ENCODE measurements around the gene STX4. TPM values are rescaled to one million over a fixed set of nuclear protein-coding genes. Genes with fewer than 3 reads are reported as not detected.

The STX4 gene
- total RNA-seq, 4 donors from 2014 or later: 60.2 to 159 (median 101) TPM

DNA sequence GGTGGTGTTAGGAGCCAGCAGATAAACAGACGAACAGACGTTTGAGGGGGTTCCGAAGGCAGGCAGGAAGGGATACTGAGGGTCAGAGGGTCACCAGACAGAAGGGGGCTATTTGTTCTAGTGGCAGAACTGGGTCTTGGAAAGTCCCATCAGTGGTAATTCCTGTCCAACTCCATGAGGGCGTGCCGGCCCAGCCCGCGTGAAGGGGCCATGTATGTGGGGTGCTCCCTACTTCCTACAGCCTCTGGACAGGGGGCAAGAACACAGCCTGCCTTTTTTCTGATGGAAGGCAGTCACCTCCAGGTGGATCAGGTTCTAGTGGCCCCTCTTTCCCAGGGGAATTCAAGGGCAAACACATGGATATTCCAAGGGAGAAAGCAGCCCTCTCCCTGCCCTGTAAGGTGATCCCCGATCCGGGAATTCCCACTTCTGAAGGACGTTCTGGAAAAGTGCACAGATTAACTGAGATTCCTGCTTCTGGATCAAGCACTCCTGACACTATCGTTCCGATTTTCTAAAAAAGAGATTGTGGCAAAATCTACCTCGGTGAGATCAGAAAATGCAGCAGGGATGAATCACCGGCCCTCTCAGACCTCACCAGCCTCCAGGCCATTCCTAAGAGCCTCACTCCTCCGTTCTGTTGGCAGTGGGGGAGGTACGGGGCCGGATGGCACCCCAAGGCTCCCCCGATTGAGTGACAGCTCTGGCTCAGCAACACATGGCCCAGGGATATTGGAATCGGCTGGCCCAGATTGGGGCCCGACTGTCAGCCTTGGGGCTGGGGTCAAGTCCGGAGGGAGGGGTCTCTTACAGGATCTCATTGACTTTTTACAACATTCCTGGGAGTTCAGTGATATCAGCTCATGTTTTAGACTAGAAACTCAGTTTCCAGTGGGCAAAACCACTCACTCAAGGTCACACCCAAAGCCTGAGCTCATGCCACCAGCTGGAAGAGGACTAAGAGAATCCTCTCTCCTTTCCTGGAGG is 35.3 kb upstream of the STX4 start:
- Histone ChIP-seq H3K4me3 (peak overlapping the region; percentile 45 to 58 (median 52)), H3K4me1 (peaks cover 0 to 15% (median 7%) of the 10 kb centered on the region in 4 donors), H3K36me3 (no peaks in the 10 kb centered on the region), H3K27ac (peak overlapping the region; percentile 57 to 81 (median 75)), H3K27me3 (no peaks in the 10 kb centered on the region), H3K9me3 (no peaks in the 10 kb centered on the region)
- TF ChIP-seq, protein P1, sequence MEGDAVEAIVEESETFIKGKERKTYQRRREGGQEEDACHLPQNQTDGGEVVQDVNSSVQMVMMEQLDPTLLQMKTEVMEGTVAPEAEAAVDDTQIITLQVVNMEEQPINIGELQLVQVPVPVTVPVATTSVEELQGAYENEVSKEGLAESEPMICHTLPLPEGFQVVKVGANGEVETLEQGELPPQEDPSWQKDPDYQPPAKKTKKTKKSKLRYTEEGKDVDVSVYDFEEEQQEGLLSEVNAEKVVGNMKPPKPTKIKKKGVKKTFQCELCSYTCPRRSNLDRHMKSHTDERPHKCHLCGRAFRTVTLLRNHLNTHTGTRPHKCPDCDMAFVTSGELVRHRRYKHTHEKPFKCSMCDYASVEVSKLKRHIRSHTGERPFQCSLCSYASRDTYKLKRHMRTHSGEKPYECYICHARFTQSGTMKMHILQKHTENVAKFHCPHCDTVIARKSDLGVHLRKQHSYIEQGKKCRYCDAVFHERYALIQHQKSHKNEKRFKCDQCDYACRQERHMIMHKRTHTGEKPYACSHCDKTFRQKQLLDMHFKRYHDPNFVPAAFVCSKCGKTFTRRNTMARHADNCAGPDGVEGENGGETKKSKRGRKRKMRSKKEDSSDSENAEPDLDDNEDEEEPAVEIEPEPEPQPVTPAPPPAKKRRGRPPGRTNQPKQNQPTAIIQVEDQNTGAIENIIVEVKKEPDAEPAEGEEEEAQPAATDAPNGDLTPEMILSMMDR (IDR thresholded peaks at IDR 0.05): no peak
- TF ChIP-seq POLR2A (IDR thresholded peaks at IDR 0.05): no peak
- no peak for DNase-seq

DNA sequence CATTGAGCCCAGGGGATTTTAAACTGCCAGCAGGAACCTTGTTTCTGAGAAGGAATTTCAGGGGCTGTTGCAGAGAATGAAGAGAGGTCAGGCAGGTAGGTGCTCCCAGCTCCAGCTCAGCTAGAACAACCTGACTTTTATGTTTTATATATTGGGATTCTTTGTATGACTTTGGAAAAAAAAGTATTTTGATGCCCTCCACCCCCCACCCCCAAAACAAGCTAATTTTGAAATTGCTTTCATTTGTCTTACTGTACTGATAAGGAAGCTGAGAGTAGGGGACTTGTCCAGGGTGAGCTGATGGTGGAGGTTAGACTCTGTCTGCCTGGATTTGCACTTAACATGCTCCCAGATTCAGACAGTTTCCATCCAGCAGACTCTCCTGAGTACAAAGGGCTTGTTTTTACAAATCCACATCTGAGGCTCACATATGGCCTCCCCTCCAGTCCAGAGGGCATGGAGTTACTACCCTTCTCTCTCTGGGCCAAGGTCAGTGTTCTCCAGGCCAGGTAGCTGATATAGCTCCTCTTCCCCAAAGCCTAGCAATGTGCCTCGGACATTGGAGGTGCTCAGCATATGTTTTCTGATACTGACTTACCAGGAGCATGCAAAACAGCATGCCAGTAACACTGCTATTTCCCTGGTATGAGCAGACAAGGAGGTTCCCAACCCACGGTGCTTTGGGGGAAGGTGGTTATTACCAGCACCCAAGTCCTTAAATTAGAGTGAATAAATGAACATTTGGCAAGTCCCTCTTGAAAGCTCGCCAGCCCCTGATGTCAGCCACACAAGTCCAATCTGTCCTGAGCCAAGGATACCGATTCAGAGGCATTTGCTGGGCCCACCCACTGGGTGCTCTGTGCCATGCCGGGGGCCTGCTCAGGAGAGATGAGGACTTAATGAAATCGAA is 34.3 kb upstream of the STX4 start:
- no peak overlapping the region for H3K27ac ChIP-seq
- no peak for TF ChIP-seq POLR2A (IDR thresholded peaks at IDR 0.05)
- TF ChIP-seq, protein P1 (IDR thresholded peaks at IDR 0.05): no peak
- no peaks in the 10 kb centered on the region for H3K9me3 ChIP-seq
- H3K4me1 ChIP-seq: peaks cover 0 to 15% (median 7%) of the 10 kb centered on the region in 4 donors
- DNase-seq: no peak
- H3K27me3 ChIP-seq: no peaks in the 10 kb centered on the region
- no peak overlapping the region for H3K4me3 ChIP-seq
- no peaks in the 10 kb centered on the region for H3K36me3 ChIP-seq

DNA sequence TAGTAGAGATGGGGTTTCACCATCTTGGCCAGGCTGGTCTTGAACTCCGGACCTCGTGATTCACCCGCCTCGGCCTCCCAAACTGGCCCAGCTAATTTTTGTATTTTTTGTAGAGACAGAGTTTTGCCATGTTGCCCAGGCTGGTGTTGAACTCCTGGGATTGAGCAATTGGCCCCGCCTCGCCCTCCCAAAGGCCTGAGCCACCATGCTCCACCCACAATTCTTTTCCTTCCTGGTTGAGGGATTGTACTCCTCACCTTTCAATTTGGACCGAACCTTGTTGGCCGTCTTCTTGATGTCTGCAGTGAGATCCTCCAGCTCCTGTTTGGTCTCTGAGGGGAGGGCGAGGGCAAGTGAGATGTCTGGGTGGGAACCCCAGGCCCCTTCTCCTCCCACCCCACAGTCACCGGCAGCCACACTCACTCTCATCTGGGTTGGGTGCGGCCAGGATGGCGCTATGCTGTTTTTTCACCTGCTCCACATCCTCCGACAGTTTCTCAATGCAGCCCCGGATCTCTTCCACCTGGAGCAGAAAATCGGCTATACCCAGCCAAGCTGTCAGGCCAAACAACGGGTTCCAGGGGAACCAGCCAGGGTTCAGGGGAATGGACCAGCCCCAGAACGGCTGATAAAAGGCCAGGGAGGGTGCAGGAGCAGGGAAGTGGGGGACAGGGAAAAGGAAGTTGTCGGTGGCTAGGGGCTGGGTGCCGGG is 32.5 kb upstream of the STX4 start:
- Histone ChIP-seq H3K27ac (no peak overlapping the region), H3K27me3 (no peaks in the 10 kb centered on the region), H3K9me3 (no peaks in the 10 kb centered on the region), H3K4me1 (peaks cover 0 to 15% (median 7%) of the 10 kb centered on the region in 4 donors), H3K36me3 (no peaks in the 10 kb centered on the region), H3K4me3 (no peak overlapping the region)
- TF ChIP-seq, protein P1 (IDR thresholded peaks at IDR 0.05): no peak
- TF ChIP-seq POLR2A (IDR thresholded peaks at IDR 0.05): no peak
- no peak for DNase-seq

DNA sequence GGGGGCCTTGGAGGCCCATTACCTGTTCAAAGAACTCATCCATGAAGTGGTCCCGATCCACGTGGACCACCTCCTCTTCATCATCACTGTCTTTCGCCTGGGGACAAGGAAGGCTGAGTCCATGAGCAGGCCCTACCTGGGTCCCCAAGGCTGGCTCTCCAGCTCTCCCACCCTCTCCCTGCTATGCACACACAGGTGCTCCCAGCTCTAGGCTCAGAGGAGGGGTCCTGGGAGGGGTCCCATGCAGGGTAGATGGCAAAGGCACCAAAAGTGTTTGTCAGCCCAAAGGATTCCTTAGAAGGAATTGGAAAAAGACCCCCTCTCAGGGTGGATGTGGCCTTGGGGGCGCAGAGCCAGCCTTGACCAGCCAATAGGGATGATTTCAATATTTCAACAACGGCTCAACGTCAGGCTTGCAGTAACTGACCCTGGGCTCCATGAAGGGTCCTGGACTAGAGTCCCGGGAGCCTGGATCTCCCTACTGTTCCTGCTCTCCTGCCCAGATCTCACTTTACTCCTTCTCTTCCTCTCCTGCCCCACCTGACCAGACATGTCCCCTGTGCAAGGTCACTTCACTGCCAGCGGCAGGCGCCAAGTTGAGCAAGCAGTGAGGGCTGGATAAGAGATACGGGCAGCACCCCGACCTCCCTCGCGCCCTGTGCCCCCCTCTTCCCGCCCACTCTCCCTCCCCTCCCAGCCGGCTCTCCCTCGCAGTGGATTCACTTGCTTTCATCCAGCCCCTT is 31.7 kb upstream of the STX4 start:
- Histone ChIP-seq H3K27ac (no peak overlapping the region), H3K4me1 (peaks cover 0 to 10% (median 5%) of the 10 kb centered on the region in 4 donors), H3K36me3 (no peaks in the 10 kb centered on the region), H3K4me3 (no peak overlapping the region), H3K9me3 (no peaks in the 10 kb centered on the region), H3K27me3 (no peaks in the 10 kb centered on the region)
- no peak for TF ChIP-seq POLR2A (IDR thresholded peaks at IDR 0.05)
- TF ChIP-seq, protein P1 (IDR thresholded peaks at IDR 0.05): no peak
- DNase-seq: no peak

Measured in Peyer's patch (tissue), 4 donors.